Measurements from ENCODE around the gene BMX. TPM values are rescaled to one million over a fixed set of nuclear protein-coding genes. Genes with fewer than 3 reads are reported as not detected.

Gene BMX
- total RNA-seq, 1 donor from 2014 or later = not detected

DNA sequence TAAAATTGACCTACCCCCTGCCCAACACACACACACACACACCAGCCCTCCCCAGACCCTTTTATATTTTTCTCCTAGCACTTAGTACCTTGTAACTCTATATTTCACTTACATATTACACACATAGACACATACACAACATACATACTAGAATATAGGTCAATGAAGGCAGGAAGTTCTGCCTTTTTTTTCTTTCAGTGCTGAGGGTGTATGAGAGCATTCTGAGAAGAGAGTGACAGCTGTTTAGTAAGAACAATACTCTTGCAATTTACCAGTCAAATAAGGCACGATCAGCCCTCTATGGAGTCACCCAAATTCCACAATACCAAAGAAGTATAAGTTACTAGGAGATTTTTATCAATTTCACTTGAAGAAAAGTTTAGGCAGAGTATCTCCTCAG lies 66.7 kb downstream of the BMX start:
- intact Hi-C loops (cut with micrococcal nuclease) = no loop called here

DNA sequence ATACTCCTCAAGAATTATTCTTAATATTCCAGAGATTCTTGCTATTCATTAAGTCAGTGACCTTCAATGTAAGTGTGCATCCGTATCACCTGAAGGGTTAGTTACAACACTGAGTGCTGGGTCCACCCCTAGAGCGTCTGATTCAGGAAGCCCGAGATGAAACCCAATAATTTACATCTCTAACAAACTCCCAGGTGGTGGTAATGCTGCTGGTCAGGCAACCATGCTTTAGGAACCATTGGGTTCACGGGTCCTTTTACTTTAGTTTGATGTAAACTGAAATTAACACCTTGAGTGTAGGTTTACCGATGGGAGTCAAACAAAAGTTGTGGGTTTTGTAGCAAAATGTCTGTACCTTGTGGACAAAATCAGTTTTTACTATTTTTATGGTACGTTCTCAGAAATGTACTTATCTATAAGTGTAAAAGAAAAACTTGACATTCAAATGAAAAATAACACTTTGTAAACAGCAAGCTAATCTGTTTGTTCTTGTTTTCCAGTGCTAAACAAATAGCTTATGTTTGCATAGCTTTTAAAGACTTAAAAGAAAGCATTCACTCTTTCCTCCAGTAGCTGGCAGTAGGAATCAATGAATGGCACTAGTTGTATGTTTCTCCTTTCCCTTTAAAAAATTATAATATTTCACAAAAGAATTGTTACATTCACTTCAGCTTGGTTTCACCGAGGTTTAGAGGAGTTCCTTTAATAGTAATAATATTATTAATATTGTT lies 67.4 kb downstream of the BMX start:
- intact Hi-C loops (cut with micrococcal nuclease) = no loop called here

DNA sequence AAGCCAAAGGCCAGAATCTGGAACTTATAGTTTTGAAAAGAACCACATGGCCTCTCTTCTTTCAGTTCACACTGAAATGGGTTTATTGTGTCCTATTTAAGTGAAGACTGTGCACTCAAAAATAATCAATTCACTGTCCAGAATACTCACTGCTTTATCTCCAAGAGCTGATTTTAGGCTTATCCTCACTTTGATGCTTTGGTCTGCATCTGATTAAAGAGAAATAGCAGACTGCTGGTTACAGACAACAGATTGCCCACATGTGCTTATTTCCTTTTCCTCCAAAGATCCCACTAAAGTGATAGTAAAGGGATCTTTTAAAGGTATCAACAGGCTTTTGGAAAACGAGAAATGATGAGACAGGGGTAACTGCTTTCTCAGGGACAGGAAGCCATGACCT lies 69.5 kb downstream of the BMX start:
- intact Hi-C loops (cut with micrococcal nuclease) = no loop called here

DNA sequence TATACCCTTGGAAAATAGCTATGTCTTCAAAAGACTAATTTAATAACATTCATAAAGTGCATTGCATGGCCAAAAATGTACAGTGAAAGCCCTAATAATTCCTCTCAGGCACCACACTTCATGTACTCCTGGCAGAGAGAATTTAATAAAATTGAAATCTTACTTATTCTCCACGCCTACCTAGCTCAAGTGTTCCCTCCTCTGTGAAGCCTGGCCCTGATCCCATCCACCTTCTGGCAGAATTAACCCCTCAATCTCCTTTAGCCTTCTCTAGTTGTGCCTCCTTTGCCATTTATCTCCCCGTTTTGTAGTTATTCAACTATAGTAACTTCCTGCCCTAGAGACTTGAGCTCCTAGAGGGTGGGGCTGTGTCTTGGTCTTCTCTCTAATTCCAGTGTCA lies 73.4 kb downstream of the BMX start:
- intact Hi-C loops (cut with micrococcal nuclease) = no loop called here

DNA sequence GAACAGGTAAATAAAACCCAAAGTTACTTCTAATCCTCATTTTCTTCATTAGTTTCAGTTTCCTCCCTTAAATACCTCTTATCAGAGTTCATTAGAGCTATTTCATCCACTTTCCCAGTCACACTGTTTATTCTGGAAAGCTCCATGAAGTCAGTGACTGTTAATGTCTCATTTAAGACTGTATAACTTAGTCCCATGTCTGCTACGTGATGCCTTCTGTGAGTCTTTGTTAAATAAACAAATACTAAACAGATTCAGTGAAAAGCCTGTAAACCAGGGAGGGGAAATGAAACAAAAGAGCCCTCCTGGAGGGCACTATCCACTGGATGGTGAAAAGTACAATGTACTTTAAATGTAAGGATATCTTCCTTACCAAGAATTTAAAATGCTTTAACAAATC lies 75.4 kb downstream of the BMX start:
- intact Hi-C loops (cut with micrococcal nuclease) = no loop called here

DNA sequence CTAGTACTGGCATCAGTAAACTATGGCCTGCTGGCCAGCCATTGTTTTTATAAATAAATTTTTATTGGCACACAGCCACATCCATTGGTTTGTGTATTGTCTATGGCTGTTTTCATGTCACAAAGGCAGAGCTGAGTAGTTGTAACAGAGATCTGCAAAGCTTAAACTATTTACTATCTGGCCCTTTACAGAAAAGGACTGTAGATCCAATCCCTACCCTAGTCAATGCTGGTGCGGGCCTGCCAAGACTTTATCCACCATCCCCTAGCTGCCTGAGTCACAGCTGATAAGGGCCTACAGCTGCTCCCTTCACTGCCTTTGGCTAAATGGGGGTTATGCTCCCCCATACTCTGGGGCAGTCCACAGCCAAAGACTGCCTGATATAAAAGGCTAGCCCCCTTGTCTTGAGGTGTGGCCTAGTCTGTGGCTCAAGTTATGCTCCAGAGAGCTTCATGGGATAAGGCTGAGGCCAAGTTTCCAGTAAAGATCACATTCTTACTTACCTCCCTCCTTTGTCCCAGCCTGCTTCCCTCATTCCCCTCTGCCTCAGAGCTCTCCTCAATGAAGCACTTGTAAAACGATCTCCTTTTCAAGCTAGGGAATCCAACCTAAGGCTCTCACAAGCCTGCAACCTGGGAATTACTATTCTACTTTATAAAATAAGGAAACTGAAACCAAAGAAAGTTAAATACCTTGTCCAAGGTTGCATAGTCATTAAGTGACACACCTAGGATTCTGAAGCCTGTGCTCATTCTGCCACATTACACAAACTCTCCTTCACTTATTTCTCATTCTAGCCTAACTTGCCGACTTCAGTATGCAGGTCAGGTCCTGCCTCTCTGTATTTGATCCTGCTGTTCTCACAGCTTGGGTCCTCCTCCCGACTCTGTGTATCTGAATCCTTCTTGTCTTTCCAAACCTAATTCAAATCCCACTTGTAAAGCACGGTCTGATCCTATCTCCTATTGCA lies 79.5 kb downstream of the BMX start:
- intact Hi-C loops (cut with micrococcal nuclease) = no loop called here

DNA sequence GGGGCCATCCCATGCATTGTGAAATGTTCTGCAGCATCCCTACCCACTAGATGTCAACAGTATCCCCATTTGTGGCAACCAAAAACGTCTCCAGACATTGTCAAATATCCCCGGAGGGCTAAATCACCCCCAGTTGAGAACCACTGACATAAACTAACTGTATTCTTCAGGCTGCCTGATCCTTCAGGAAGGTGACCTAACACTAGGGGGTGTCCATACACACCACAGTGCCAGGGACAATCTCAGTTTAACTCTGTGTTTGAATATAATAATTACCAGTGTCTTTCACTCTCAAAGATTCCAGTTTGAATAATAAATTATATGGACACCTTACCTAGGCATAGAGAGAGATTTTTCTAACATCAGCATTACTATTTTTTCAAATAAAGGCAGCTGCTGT lies 93.8 kb downstream of the BMX start:
- intact Hi-C loops (cut with micrococcal nuclease) = no loop called here

DNA sequence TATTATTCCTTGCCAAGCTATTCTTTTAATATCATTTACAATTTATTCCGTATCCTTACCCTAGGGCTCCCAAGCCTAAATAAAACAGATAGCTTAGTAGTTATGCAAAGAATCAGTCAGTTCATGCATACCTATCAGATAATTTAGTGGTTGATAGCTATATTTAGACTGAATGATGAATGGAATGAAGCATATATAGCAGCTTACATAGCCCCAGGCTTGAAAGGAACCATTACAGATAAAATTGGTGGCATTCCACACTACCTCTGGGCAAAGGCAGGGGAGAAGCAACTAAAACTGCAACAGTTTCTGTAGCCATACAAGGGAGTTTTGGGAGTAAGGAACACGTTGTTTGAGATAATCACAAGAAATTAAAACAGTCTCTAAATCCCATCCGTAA lies 97.4 kb downstream of the BMX start:
- intact Hi-C loops (cut with micrococcal nuclease) = no loop called here

DNA sequence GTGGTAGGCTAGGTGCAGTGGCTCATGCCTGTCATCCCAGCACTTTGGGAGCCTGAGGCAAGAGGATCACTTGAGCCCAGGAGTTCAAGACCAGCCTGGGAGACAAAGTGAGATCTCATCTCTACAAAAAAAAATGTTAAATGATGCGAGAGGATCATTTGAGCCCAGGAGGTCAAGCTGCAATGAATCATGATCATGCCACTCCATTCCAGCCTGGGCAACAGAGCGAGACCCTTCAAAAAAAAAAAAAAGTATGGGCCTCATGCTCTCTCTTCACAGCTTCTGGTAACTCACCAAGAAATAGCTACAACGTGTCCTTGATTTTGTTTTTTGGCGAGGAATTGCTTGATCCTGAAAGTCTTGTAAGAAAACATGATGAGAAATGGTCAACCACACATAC lies 98.9 kb downstream of the BMX start:
- intact Hi-C loops (cut with micrococcal nuclease) = no loop called here

DNA sequence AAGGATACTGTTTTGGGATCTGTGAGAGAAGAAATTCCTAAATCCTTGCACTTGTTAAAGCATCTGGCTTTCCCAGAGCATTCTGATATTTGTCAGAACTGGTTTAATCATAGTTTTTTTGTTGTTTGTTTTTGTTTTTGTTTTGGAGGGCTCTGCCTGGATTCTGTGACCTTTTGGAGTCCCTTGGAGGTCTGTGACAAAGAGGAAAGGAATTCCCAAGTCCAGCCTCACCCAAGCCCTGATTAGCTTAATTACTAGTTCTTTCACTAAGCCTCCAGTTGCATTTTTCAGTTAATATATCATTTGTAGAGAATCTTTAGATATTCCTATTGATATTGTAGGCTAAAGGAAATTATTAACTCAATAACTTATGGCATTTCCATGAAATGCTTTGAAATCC lies 99.4 kb downstream of the BMX start:
- intact Hi-C loops (cut with micrococcal nuclease) = loop anchor here (5.0 kb wide), 1 partner anchor 1527 kb away; no protein-coding TSS in a partner anchor

DNA sequence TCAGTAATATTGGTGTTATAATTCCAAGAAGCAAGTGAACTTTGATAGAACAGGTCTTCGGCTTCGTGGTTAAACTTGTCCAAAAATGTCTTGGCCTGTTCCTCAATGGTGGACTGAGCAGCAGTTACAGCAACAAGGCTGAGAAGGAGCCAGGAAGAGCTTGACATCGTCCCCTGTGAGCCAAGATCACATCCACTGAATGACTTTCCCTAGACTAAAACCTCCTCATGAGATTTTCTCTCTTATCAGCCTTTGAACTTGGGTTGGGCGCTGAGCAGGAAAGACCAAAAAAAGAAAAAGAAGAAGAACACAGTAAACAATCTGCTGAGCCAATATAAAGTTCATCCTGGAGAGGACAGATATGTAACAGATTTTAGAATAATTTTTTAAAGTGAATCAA lies 100.1 kb downstream of the BMX start, which contains the start of gene ACE2:
Gene ACE2 (minus strand): TSS at position 216 of the 400 bp plus-strand sequence. CDS start 49 bp downstream, at position 167.
- intact Hi-C loops (cut with micrococcal nuclease) = loop anchor here (5.0 kb wide), 1 partner anchor 1527 kb away; no protein-coding TSS in a partner anchor

DNA sequence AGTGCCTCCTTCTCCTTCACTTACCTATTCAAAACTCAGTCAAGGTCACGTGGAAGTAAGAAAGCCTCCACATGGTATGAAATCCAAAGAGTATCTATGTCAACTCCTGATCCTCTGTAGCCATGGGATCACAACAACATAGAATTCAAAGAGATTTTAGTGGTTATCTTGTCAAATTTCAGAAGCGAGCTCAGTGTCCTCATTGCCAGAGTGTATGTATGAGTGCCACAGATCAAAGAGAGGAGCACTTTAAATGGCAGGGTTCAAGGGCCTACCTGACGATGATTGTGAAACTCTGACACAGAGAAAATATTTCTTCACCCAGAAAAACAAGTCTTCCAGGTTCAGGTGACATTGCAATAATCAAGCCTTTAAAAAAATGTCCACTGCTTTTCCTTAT lies 101.3 kb downstream of the BMX start:
- intact Hi-C loops (cut with micrococcal nuclease) = loop anchor here (5.0 kb wide), 1 partner anchor 1525 kb away; no protein-coding TSS in a partner anchor

DNA sequence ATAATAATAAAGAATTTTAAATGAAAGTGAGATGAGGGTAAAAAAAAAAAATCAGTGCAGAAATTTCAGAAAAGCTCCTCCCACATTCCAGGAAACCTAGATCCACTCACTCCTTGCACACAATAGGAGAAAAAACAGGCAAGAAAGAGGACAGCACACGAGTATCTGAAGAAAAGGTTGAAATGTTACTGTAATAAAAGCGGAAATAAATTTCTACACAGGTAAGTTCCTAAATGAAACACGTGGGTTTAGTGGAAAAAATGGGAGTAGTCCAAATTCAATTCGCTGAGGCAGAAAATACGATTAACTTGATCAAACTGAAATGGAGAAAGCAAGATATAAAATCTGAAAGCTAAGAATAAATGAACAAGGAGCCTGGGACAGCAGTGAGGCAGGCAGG lies 102.2 kb downstream of the BMX start:
- intact Hi-C loops (cut with micrococcal nuclease) = loop anchor here (5.0 kb wide), 1 partner anchor 1525 kb away; no protein-coding TSS in a partner anchor

DNA sequence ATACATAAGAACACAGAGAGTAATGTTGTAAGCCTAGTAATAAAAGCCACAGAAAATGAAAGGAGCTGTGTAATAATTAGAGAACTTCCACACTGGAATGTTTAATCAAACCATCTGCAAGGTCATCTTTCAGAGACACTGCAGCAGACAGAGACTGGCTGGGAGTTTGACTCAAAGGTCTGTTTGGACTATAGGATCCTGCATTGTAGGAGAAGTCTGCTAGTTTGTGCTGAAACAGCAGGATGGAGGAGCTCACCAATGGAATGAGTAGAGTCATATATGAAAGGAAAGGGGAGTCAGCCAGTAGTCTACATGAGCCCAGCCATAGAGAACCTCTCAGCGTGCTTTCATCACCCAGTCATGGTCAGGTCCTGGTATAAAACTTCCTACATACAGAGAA lies 104.6 kb downstream of the BMX start:
- intact Hi-C loops (cut with micrococcal nuclease) = no loop called here

Other genes starting within 250 kb of the BMX start
- gene ASB9, start 230.7 kb upstream of the BMX start, total RNA-seq = 0.34 and 0.39 TPM in 2 replicates
- not detected in 2 replicates for gene ASB11, start 185.2 kb upstream of the BMX start, total RNA-seq
- gene PIGA, start 165.3 kb upstream of the BMX start, total RNA-seq = 19.4 and 21.3 TPM in 2 replicates
- not detected in 2 replicates for gene VEGFD, start 116.4 kb upstream of the BMX start, total RNA-seq
- gene PIR, start 7.5 kb upstream of the BMX start, total RNA-seq = 9.3 and 10.7 TPM in 2 replicates
- gene ACE2, start 100.2 kb downstream of the BMX start, total RNA-seq = not detected in 2 replicates
- gene CLTRN, start 164.0 kb downstream of the BMX start, total RNA-seq = not detected in 2 replicates
- 8.7 and 10.2 TPM in 2 replicates for gene CA5B, start 237.5 kb downstream of the BMX start, total RNA-seq

Measured in T-helper 1 cell treated with Interleukin-12 subunit alpha and Interleukin-12 subunit beta and Interleukin-4 antibody, amounts not matched to agents 30 ng/mL and 1 ng/mL, for 36 hours (primary cell).